ENCODE data around the gene DEPP1.

The DEPP1 gene

DNA sequence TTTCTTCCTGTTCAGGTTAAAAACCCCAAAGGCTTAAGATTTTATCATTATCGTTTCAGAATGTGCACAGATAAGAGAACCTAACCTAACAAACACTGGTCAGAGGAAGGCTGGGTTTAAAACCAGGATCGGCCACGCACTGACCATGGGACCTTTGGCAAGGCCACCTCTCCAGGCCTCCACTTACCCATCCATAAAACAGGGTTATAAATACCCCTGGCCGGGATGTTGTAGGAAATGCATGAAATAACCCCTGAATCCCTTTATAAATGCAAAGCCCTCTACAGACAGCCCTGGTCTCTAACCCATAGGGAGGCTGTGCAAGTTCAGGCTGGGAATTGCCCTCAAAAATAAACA lies 418 bp downstream of the DEPP1 start:
- DNase-seq = no peak

DNA sequence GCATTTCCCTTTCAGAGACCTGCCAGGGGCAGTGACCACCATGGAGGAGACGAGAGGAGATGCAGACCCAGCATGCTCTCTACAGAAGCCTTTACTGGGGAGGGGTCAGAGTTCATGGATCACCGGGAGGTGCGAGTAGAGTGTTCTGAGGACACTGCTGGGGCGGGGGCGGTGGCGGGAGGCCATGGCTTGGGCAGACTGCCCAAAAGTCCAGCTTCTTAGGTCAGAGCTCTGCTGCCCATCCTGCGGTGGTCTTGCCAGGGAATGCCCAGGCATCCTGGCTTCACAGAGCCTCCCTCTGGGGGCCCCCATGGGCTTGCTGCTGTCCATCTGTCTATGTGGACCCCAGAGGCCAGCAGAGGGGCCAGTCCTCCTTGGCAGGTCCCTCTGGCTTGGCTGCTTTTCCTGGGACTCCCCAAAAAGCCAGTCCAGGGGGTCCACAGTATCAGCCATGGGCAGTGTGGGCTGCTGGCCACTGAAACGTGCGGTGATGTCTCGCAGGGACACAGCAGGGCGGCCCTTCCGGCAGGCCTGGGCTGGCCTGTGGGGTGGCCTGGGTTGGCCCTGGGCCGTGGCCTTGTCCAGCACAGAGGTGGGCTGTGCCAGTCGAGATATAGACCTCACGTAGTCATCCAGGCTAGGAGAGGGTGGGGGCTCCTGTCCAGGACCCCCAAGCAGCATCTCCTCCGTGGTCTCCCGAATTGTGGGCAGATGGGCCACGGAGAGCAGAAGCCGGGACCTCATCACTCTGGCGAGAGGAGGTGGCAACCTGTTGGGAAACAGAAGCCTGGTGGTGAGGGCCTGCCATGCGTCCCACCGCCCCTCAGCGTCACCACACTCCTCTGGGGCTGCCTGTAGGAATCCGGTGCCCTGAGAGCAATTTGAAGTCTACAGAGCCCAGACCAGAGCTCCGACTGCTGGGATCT lies 1.1 kb downstream of the DEPP1 start:
- no peak for DNase-seq

DNA sequence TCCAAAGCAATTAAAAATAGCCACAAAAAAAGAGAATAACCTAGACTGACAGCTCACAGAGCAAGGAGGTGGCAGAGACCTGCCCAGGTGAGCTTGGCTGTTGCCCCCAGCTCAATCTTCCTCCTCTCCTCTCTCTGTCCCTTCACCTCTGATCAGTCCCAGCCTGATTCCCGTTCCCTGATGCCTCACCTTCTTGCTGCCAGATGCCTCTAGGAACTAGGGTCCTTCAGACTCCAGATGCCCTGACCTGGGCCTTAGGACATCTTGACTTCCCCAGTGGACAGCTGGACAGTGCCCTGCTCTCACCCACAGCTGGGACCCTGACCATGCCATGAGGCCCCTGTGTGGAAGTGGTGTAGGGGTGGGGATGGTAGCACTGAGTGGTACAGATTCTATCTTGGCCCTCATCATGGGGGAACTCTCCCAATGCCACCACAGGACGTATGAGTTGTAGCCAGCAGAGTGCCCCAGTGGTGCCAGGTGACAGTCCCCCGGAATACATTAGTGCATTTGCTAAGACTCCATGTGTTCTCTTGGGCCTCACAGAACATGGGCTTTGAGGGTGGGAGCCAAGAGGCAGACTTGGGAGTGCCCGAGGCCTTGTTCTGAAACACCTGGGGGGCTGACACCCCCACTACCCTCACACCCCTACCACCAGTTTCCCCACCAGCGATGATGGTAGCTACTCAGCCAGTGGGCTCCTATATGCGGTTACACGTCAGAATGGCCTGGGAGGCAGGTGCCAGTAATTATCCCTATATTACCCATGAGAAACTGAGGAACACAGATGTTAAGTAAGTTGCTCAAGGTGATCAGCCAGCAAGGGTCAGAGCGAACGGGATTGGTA lies 2.0 kb downstream of the DEPP1 start:
- no peak for DNase-seq

DNA sequence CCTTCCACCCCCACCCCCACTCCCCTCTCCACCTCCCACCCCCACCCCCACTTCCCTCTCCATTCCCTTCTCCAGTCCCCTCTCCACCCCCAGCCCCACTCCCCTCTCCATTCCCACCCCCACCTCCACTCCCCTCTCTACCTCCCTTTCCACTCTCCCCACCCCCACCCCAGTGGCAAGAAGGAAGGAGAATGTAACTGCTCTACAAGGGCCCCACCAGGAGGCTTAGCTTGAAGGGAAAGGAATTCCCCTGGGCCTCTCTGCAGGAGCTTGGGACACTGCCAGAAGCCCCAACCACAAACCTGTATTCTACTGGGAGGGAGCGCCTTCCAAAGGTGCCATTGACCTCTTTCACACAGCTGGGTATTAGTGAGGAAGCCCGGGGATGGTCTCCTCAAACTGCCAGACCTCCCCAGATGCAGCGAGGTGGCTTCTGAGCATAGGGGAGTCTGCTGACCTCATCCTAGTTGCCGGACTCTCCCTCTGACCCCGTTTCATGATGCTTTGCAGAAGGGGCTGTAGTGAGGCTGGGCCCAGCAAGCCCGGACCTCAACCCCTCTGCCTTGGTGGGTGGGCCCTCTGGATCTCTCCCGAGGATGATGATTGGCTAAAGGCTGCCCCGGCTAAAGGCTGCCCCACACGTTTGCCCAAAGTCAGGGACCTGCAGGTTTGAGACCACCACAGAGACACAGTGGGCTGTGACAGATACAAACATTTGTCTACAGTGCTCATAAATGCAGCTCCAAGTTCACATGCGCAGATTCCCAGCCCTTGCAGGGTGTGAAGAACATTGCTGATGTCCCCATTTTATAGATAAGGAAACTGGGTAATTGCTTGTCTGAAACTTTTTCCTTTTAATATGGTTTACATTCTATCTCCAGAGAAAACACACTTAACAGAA lies 2.9 kb downstream of the DEPP1 start:
- DNase-seq = no peak

DNA sequence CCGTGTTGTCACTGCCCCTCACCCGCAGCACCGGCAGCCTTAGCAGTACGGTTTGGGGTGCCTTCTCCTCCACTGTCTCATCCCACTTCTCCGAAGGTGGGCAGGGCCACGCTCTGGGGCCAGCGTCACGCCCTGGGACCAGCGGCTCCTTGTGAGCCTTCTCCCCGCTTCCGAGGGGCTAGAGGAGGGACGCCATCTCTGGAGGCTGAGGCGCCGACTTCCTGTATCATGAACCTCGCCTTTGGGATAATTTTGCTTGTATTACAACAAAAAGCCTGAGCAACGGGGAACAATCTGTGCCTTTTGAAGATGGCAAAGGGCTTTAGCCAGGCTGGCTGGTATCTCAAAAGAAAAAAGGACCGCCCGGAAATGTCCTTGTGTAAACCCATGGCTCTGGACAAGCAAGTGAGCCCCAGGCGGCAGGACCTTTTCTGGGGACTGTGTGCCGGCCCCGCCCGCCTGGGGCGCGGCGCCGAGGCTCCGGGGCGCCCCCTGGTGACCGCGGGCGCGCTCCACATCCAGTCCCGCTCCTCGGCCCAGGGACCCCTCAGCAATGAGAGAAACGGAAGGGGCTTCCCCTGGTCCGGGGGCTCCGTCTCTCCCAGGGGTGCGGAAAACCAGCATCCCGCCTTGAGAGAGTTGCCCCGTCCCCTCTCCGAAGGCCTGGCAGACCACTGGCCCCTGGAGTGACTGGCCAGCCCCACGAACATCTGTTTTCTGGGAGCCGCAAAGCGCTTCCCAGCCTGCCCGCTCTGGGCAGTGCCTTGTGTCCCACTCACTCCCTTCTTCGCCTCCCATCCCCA lies 3.8 kb downstream of the DEPP1 start:
- DNase-seq = peak; percentile 73 to 74

DNA sequence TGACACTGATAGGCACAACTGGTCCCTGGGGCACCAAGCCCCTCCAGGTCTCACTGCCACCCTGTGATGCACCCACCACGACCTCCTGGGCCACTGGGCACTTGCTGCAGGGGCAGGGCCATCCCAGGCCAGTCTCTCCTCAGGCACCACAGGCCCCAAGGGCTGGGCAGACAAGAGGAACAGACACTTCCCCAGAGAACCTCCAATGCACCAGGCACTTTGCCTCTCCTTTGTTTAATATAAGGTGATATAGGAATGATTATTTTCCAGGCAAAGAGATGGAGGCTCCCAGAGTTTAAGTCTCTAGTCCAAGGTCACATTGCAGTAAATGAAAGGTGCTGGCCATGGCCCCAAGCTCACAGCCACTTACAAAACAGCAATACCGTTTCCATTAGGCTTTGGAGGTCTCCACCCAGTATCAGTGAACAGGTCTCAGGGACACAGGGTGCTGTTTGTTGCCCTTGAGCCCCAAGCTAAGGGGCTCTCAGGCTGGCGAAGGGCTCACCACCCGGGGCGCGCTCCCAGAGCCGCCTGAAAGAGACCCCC lies 4.5 kb downstream of the DEPP1 start:
- DNase-seq = no peak

DNA sequence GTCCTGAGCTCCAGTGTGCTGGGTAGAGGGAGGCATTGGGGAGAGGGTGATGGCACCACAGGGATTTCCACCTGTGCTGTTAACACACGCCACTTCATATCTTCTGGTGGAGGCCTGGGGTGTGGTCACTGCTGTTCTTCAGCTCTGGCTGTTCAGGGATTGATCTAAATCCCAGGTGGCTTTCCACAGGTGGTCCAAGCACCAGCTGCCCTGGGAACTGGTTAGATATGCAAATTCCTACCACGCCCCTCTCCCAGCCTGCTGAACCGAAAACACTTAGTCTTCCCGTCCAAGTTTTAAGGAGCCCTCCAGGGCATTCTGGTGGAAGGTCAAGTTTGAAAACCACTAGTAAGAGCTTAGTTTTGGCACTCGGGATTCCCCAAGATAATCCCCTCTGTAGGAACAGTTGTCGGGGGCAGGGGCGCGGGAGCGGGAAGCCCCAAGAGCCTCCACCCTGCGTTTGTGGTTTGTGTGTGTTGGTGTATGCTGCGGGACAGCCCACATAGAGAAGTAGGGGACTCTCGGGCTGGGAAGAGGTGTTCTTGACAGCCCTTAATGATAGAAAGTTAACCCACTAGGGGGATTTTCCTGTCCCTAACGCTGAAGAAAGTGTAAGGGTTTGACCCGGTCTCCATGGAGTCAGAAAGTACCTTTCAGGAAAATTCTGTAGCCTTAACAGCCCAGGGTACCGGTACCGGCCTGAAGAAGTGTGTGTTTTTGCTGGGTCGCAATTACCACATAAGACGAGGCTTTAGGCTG lies 5.1 kb downstream of the DEPP1 start:
- no peak for DNase-seq

GRCh38 chr10:44972874-44973306 lies 5.7 kb downstream of the DEPP1 start:
- no peak for DNase-seq

DNA sequence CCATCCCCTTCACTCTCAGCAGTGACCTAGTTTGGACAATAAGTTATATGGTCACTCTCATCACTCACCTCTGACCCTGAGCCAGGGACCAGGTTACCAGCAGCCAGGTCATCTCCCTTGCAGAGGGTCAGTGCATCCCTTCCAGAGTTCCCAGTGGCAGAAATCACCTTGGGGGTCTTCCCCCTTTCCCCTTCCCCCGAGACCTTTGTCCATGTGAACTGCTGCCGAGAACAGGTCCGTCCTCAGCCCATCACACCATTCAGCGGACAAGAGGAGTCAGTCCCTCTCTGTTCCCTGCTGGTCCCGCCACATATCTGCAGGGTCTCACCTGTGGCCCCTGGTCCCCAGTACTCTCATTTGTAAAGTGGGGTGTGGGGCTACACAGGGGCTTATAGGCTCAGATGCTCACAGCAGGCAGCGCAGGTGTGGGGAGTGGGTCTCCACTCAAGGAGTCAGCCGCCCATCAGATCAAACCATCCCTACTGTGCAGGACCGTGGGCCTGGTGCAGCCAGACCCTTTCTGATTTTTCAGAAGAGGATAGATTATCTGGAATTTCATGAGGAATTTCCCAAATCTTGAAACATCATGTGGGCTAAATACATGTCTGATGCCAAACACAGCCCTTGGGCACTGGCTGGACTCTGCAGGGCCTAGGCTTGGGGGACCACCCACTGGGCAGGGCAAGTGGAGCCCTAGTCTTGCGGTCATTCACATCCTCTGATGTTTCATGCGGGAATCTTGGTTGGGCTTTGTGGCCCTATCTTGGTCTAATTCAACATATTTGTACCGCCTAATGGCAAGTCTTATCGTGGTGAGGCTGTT lies 6.5 kb downstream of the DEPP1 start:
- DNase-seq = no peak

DNA sequence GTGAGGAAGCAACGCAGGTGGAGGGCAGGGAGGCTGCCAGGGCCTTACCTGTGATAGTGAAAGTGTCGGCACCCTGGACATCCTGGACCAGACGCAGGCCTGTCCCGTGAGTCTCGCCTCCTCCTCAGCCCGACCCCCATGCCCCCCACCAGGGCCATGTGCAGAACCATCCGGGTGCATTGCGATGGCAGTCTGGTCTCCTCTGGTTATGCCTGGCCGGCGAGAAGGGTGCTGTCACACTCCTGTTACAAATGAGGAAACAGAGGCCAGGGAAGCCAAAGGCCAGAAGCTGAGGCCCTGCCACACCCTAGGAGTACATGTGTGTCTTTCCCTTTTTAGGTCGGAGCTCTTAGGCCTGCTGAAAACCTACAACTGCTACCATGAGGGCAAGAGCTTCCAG lies 7.2 kb downstream of the DEPP1 start:
- DNase-seq = no peak

DNA sequence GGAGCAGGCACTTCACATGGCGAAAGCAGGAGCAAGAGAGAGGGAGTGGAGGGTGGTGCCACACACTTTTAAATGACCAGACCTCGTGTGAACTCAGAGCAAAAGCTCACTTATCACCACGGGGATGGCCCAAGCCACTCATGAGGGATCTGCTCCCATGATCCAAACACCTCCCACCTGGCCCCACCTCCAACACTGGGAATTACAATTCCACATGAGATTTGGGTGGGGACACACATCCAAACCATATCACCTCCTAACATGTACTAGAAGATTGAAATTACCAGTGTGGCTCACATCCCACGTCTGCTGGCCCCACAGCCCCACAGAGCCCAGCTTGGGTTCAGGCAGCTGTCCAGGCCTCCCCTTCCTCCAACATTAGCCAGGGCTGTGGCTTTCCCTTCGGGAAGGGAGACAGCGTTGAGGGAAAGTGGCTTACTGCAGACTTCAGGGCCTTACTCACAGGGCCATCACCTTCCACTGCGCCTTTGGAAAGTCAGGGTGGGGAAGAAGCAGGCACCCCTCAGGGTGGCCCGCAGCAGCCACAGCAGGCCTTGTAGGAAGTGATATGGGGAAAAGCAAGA lies 7.7 kb downstream of the DEPP1 start:
- no peak for DNase-seq

GRCh38 chr10:44969854-44970253 lies 8.8 kb downstream of the DEPP1 start:
- no peak for DNase-seq

DNA sequence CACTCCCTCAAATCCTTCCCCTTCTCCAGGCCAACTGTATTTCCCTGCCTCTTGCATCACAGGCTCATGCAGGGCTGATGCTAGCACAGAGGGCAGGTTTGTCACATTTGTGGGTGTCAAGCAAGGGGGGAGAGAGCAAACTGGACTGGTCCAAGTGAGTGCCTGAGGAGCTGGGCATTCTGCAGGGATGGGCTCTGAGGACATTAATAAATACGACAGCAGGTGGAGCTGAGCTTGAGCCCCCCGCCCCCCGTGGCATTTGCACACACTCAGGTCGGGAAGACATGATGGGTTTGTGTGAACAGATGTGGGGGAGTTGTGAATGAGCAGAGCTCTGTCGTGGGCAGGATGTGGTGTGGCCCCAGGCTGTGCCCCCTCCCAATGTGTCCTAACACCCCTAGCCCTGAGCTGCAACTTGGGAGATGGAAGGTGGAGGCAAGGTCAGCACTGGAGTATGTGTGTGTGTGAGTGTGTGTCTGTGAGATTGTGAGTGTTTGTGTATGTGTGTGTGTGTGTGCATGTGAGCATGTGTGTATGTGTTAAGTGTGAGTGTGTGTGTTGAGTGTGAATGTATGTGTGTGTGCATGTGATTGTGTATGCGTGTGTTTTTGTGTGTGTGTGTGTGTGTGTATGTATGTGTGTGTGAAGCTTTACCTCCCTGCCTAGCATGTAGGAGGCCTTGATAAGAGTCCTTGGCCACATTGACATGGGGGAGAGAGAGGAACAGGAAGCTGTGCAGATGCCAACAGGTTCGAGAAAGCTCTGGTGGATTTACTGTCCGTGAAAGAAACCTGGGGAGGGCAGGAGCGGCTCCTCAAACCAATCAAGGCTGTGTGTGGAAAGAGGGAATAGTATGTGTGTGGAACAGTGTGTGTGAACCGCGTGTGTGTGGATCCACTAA lies 9.9 kb downstream of the DEPP1 start:
- DNase-seq = no peak

DNA sequence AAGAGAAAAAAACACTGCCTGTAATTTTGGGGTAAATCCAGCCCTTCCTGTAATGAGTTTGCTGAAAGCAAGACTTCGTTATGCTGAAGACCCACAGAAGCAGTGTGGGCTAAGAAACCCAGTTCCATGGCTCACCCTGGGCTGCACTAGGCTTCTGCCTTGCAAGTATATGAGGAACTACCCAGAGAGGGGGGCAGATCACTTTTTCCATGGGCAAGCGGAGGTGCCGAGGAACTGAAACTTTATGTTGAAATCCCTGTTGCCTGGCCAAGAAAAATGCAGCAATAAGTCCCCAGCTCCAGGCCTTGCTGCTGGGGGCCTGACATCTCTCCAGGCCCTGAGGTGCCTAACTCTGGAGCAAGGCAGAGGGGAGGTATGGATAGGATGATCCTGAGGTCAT lies 10.5 kb downstream of the DEPP1 start:
- no peak for DNase-seq

- DNase-seq = no peak
These were observed 11.0 kb downstream of the DEPP1 start for GRCh38 chr10:44967616-44968015.

- DNase-seq = no peak
These were observed 11.6 kb downstream of the DEPP1 start for GRCh38 chr10:44966816-44967509.

DNA sequence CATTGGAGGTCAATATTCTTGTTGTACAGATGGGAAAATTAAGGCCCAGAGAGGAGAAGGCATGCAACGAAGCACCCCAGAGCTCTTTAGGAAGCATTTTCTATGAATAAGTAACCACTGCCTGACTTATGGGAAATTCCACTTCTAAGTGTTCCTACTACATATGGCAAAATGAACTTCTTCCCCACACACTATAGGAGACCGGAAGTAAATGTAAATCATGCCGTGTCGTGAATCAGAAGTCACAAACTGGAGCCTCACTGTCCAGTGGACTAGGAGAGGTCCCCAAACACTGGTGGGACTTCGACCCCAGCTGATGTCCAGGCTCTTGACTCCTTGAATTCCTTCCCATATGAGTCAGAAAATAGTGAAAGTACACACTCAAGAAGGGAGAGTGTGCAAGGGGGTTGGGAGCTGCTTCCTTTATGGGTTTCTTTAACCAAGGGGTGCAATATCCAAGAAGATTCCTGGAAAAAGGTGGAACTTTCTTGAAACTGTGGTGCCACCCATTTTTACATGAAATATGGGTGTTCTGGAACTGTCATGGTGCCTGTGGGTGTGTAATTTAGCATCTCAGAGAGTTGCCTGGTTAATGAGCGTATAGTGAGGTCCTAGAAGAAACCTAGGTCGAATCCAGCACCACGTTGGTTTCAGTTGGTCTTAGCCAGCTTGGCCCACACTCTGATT lies 12.3 kb downstream of the DEPP1 start:
- DNase-seq = no peak

Data from stimulated activated CD4-positive, alpha-beta T cell treated with anti-CD3 and anti-CD28 coated beads, Interleukin-2, amount 100 ng/mL, for 24 hours (primary cell).